ENCODE data around the gene IFNK. TPM values are rescaled to one million over a fixed set of nuclear protein-coding genes. Genes with fewer than 3 reads are reported as not detected.

The IFNK gene
- total RNA-seq, 1 experiment from 2014 or later = not detected

GRCh38 chr9:27476870-27477515, 47.1 kb upstream of the IFNK start (continued):
- TF ChIP-seq, protein P1, sequence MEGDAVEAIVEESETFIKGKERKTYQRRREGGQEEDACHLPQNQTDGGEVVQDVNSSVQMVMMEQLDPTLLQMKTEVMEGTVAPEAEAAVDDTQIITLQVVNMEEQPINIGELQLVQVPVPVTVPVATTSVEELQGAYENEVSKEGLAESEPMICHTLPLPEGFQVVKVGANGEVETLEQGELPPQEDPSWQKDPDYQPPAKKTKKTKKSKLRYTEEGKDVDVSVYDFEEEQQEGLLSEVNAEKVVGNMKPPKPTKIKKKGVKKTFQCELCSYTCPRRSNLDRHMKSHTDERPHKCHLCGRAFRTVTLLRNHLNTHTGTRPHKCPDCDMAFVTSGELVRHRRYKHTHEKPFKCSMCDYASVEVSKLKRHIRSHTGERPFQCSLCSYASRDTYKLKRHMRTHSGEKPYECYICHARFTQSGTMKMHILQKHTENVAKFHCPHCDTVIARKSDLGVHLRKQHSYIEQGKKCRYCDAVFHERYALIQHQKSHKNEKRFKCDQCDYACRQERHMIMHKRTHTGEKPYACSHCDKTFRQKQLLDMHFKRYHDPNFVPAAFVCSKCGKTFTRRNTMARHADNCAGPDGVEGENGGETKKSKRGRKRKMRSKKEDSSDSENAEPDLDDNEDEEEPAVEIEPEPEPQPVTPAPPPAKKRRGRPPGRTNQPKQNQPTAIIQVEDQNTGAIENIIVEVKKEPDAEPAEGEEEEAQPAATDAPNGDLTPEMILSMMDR (IDR thresholded peaks at IDR 0.05 in 2 of 3, conservative IDR thresholded peaks at IDR 0.05 in 1 of 3; ENCODE audit: borderline replicate concordance in 1 of 3, insufficient read depth in 1 of 3, low read depth in 2 of 3, low read length in 2 of 3) = no peak
- TF ChIP-seq TCF7L2 (IDR thresholded peaks at IDR 0.05; ENCODE audit: borderline replicate concordance, extremely low read depth, insufficient read depth, insufficient read length) (no peak), EGR1 (IDR thresholded peaks at IDR 0.05; ENCODE audit: low read depth) (no peak)

- ChIA-PET CTCF (no interaction called here), RAD21 (ENCODE audit: low non-redundant PET in 1 of 2, low total read pairs in 2 of 2, uncharacterized antibody in 2 of 2, unreplicated experiment in 2 of 2) (no interaction called here), POLR2A (no interaction called here)
- H3K4me2 ChIP-seq (ENCODE audit: low read length) = no peak overlapping the region
- no peak for ATAC-seq
- no peaks in the 10 kb centered on the region for H3K9me2 ChIP-seq (ENCODE audit: insufficient read depth)
- no peaks in the 10 kb centered on the region for H4K20me1 ChIP-seq (ENCODE audit: insufficient read depth)
- no peak overlapping the region for H3K9ac ChIP-seq (ENCODE audit: low read length)
- H3K79me2 ChIP-seq (ENCODE audit: insufficient read depth, low read length) = no peaks in the 10 kb centered on the region
- H3K36me3 ChIP-seq (ENCODE audit: control insufficient read depth in 1 of 2, insufficient read depth in 2 of 2, low read length in 2 of 2) = no peaks in the 10 kb centered on the region
- H2AFZ ChIP-seq (ENCODE audit: low read depth, low read length, poor library complexity, severe bottlenecking) = no peak overlapping the region
- no TSS peak for BruUV-seq (replicated peaks)
- H3K27ac ChIP-seq (ENCODE audit: low read depth, low read length) = no peak overlapping the region
- H3K27me3 ChIP-seq (ENCODE audit: insufficient read depth, low read length) = no peaks in the 10 kb centered on the region
- H3K4me3 ChIP-seq (replicated peaks in 1 of 2; ENCODE audit: low read depth in 1 of 2, low read length in 2 of 2) = no peak overlapping the region
- no peaks in the 10 kb centered on the region for H3K9me3 ChIP-seq (ENCODE audit: control insufficient read depth in 1 of 2, insufficient read depth in 1 of 2, low read depth in 1 of 2, low read length in 2 of 2)
- intact Hi-C loops (cut with micrococcal nuclease) = no loop called here
- H3K4me1 ChIP-seq (ENCODE audit: control insufficient read depth in 1 of 2, insufficient read depth in 2 of 2, low read length in 2 of 2) = no peaks in the 10 kb centered on the region
- DNase-seq (ENCODE audit: low read depth, low spot score) = no peak
- TF ChIP-seq ATF3 (IDR thresholded peaks at IDR 0.05) (no peak), RAD21 (IDR thresholded peaks at IDR 0.05; ENCODE audit: low read depth) (no peak), EZH2phosphoT487 (IDR thresholded peaks at IDR 0.05; ENCODE audit: borderline replicate concordance) (no peak), MAX (IDR thresholded peaks at IDR 0.05) (no peak), ZFX (IDR thresholded peaks at IDR 0.05) (no peak), SRF (IDR thresholded peaks at IDR 0.05; ENCODE audit: low read depth) (no peak), EGR1 (IDR thresholded peaks at IDR 0.05; ENCODE audit: low read depth) (no peak), YY1 (IDR thresholded peaks at IDR 0.05; ENCODE audit: extremely low read depth, insufficient replicate concordance, low read depth, low read length) (no peak), JUND (IDR thresholded peaks at IDR 0.05) (no peak), POLR2A (IDR thresholded peaks at IDR 0.05; ENCODE audit: borderline replicate concordance, extremely low read depth, insufficient read depth, insufficient read length) (no peak), CEBPB (IDR thresholded peaks at IDR 0.05; ENCODE audit: low read depth) (no peak), SIN3A (IDR thresholded peaks at IDR 0.05; ENCODE audit: low read depth) (no peak), CBX3 (IDR thresholded peaks at IDR 0.05; ENCODE audit: low read depth) (no peak), POLR2AphosphoS5 (IDR thresholded peaks at IDR 0.05; ENCODE audit: low read depth, low read length) (no peak)
- TF ChIP-seq, protein P2, sequence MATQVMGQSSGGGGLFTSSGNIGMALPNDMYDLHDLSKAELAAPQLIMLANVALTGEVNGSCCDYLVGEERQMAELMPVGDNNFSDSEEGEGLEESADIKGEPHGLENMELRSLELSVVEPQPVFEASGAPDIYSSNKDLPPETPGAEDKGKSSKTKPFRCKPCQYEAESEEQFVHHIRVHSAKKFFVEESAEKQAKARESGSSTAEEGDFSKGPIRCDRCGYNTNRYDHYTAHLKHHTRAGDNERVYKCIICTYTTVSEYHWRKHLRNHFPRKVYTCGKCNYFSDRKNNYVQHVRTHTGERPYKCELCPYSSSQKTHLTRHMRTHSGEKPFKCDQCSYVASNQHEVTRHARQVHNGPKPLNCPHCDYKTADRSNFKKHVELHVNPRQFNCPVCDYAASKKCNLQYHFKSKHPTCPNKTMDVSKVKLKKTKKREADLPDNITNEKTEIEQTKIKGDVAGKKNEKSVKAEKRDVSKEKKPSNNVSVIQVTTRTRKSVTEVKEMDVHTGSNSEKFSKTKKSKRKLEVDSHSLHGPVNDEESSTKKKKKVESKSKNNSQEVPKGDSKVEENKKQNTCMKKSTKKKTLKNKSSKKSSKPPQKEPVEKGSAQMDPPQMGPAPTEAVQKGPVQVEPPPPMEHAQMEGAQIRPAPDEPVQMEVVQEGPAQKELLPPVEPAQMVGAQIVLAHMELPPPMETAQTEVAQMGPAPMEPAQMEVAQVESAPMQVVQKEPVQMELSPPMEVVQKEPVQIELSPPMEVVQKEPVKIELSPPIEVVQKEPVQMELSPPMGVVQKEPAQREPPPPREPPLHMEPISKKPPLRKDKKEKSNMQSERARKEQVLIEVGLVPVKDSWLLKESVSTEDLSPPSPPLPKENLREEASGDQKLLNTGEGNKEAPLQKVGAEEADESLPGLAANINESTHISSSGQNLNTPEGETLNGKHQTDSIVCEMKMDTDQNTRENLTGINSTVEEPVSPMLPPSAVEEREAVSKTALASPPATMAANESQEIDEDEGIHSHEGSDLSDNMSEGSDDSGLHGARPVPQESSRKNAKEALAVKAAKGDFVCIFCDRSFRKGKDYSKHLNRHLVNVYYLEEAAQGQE (IDR thresholded peaks at IDR 0.05; ENCODE audit: low read depth) = no peak
- TF ChIP-seq, protein P3, sequence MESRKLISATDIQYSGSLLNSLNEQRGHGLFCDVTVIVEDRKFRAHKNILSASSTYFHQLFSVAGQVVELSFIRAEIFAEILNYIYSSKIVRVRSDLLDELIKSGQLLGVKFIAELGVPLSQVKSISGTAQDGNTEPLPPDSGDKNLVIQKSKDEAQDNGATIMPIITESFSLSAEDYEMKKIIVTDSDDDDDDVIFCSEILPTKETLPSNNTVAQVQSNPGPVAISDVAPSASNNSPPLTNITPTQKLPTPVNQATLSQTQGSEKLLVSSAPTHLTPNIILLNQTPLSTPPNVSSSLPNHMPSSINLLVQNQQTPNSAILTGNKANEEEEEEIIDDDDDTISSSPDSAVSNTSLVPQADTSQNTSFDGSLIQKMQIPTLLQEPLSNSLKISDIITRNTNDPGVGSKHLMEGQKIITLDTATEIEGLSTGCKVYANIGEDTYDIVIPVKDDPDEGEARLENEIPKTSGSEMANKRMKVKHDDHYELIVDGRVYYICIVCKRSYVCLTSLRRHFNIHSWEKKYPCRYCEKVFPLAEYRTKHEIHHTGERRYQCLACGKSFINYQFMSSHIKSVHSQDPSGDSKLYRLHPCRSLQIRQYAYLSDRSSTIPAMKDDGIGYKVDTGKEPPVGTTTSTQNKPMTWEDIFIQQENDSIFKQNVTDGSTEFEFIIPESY (IDR thresholded peaks at IDR 0.05; ENCODE audit: extremely low read depth, insufficient replicate concordance, low read length) = no peak
Measured at GRCh38 chr9:27478322-27478721, 45.8 kb upstream of the IFNK start.
